GM12864 (cell line): ENCODE results near the gene LRRC14B.
"Not testable (repeated sequence)": the region's sequence is repeated elsewhere in the genome, so short reads cannot be mapped to it uniquely, and the experiment has no call there.

Source experiments
- DNase-seq: peaks from one replicate; pipeline ENCODE4 v3.0.0-alpha.2; 2011; ENCODE audit warnings: low read depth
- H3K4me3 ChIP-seq: 2 replicates; pipeline ENCODE4 v1.5.1; 2011; ENCODE audit warnings: mild to moderate bottlenecking, low read depth, low read length, control low read depth
- TF ChIP-seq, protein P1 (sequence below): IDR thresholded peaks from 2 replicates; pipeline ENCODE4 v1.5.1; 2011; ENCODE audit warnings: low read depth, mild to moderate bottlenecking, moderate library complexity, low read length, control low read depth, inconsistent platforms; ENCODE audit errors: missing control alignments

Gene LRRC14B

DNA sequence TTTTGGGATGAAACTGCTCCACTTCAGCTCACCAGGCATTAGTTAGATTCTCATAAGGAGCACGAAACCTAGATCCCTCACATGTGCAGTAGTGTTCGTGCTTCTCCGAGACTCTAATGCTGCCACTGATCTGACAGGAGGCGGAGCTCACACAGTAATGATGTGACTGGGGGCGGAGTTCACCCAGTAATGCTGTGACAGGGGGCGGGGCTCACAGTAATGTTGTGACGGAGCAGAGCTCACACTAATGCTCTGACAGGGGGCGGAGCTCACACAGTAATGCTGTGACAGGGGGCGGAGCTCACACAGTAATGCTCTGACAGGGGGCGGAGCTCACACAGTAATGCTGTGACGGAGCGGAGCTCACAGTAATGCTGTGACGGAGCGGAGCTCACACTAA, 27.1 kb upstream of the LRRC14B start:
- no peak overlapping the region for H3K4me3 ChIP-seq
- TF ChIP-seq, protein P1, sequence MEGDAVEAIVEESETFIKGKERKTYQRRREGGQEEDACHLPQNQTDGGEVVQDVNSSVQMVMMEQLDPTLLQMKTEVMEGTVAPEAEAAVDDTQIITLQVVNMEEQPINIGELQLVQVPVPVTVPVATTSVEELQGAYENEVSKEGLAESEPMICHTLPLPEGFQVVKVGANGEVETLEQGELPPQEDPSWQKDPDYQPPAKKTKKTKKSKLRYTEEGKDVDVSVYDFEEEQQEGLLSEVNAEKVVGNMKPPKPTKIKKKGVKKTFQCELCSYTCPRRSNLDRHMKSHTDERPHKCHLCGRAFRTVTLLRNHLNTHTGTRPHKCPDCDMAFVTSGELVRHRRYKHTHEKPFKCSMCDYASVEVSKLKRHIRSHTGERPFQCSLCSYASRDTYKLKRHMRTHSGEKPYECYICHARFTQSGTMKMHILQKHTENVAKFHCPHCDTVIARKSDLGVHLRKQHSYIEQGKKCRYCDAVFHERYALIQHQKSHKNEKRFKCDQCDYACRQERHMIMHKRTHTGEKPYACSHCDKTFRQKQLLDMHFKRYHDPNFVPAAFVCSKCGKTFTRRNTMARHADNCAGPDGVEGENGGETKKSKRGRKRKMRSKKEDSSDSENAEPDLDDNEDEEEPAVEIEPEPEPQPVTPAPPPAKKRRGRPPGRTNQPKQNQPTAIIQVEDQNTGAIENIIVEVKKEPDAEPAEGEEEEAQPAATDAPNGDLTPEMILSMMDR = no peak
- no peak for DNase-seq

DNA sequence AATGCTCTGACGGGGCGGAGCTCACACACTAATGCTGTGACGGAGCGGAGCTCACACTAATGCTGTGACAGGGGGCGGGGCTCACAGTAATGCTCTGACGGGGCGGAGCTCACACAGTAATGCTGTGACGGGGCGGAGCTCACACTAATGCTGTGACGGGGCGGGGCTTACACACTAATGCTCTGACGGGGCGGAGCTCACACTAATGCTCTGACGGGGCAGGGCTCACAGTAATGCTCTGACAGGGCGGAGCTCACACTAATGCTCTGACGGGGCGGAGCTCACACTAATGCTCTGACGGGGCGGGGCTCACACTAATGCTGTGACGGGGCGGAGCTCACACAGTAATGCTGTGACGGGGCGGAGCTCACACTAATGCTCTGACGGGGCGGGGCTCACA, 26.5 kb upstream of the LRRC14B start:
- H3K4me3 ChIP-seq, DNase-seq: not testable (repeated sequence)

DNA sequence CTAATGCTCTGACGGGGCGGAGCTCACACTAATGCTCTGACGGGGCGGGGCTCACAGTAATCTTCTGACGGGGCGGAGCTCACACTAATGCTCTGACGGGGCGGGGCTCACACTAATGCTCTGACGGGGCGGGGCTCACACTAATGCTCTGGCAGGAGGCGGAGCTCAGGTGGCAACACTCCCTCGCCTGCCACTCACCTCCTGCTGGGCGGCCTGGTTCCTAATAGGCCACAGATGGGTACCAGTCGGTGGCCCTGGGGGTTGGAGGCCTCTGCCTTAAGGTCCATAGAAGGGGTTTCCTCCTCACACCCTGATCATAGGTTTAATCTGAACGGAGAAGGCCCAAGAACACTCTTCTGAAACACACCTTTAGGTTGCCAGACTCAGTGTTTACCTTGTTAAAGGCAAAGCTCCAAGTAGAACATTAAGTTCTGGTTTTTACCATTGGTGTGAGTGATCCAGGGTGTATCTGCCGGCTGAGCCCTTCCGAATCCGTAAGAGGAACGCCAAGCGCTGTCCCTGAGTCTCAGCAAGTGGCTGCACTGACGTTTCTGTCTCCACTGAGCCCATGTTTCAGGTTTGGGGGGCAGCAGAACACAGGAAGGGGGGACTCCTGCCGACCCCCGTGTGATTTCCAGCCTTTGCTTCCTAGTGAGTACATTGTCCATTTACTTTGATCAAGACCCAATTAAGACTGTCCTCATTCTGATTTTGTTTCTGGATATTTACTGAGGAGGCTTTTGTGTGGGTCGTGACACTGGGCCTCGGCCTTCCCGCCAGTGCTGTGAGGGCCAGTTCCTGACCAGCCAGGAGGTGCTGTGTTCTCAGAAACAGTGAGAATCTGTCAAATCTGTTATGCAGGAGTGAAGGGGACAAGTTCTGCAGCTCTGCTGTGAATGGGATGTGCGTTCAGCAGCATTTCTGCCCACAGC, 24.6 kb upstream of the LRRC14B start:
- TF ChIP-seq, protein P1 = no peak
- no peak overlapping the region for H3K4me3 ChIP-seq
- no peak for DNase-seq

DNA sequence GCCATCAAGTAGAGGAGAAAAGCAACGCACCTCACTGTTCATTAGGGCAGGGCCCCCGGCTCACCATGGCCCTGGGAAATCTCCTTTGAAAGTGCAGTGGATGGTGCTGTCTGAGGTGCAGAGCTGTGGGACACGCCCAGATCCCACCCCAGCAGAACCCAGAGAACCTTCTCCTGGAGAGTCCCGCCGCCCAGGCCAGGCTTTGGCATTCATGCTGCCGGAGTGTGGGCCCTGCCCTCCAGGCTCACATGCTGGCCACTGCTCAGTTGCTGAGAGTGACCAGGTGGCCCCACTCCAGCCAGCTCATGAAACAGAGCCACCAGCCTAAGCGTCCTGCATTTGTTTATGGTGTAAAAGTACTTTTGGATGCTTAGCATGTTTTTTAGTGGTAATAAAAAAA, 23.8 kb upstream of the LRRC14B start:
- TF ChIP-seq, protein P1 = no peak
- no peak overlapping the region for H3K4me3 ChIP-seq
- no peak for DNase-seq

DNA sequence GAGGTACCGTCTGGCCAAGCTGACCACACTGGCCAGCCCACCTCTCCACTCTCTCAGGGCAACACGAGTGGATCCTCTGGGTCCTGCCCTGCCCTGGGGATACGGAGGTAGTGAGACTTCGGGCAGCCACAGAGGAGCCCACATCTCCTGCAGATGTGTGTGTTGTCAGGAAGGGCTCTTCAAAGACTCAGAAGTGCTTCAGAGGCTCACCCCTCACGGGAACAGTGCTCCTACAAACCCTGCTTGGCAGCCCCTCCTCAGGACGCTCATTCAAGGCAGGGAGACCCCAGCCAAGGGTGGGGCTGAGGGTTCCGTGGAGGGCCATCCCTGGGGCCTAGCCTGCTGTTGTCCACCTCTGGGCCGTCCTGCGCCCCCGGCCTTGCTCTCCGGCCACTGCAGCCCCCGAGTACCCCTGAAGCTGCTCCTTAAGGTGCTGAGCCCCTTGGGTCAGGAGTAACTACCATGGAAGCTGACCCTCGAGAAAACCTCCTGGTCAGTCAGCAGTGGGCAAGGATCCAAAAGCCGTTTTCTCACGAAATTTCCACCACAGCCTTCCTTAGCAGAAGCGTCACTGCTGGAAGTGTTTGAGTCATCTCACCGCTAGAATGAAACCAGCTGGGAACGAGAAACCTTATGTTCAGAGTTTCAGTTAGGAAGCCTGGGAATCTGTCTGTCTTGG, 23.2 kb upstream of the LRRC14B start:
- H3K4me3 ChIP-seq = no peak overlapping the region
- TF ChIP-seq, protein P1 = no peak
- DNase-seq = no peak

DNA sequence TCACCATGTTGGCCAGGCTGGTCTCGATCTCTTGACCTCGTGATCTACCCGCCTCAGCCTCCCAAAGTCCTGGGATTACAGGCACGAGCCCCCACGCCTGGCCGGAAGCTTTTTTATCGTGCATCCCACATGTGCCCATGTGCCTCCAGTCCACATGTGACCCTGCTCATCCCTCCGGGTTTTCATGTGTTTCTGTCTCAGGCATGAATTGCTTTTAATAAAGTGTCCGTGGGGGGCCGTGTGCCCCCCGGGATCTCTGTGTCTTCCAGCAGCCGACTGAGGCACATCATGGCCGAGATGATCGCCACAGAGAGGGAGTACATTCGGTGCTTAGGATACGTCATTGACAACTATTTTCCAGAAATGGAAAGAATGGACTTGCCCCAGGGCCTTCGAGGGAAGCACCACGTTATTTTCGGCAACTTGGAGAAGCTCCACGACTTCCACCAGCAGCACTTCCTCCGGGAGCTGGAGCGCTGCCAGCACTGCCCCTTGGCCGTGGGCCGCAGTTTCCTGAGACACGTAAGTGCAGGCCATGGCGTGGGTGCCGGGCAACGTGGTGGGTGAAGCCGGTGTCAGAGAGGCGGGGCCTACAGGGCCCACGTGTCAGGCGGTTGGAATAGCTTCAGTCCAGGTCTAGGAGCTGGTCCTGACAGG, 22.1 kb upstream of the LRRC14B start:
- TF ChIP-seq, protein P1 = no peak
- no peak overlapping the region for H3K4me3 ChIP-seq
- DNase-seq = no peak

DNA sequence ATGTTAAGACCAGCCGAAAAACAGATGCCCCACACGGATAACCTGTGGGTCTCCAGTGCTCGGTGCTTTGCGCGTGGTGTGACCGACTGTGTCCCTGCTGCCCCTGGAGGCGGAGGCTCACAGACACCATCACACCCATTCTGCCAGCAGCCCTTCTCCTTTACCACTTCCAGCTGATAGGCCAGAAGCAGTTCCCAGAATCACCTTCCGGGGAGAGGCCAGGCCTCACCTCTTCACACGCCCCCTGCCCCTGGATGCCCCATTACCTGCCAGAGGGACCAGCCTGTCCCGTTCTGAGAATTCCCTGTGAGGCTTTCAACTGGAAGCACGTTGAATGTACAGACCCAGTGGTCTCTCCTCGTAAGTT, 21.6 kb upstream of the LRRC14B start:
- H3K4me3 ChIP-seq = no peak overlapping the region
- TF ChIP-seq, protein P1 = no peak
- DNase-seq = no peak
